ENCODE results near the gene SRPX2.

Gene SRPX2

GRCh38 chrX:100681599-100681998 is 37.6 kb downstream of the SRPX2 start:
- DNase-seq (ENCODE audit: low read depth, low spot score) = no peak
- no peak for TF ChIP-seq CTCF (IDR thresholded peaks at IDR 0.05; ENCODE audit: insufficient read depth, low read length, missing control alignments)
- CTCF ChIA-PET = interaction anchor here (1.0 to 8.7 kb wide), 4 partner anchors 10 to 87 kb away, joined by 3 to 81 read pairs (median 8); no protein-coding TSS in a partner anchor

GRCh38 chrX:100682939-100683338 is 38.9 kb downstream of the SRPX2 start:
- TF ChIP-seq CTCF (IDR thresholded peaks at IDR 0.05; ENCODE audit: insufficient read depth, low read length, missing control alignments) = no peak
- ChIA-PET POLR2A (interaction anchor here (0.7 kb wide), 1 partner anchor 103 kb away, joined by 5 read pairs; no protein-coding TSS in a partner anchor), CTCF (interaction anchor here (1.6 to 8.7 kb wide), 4 partner anchors 8 to 84 kb away, joined by 3 to 210 read pairs (median 48); no protein-coding TSS in a partner anchor)
- no peak overlapping the region for H3K4me3 ChIP-seq (ENCODE audit: low read depth, low read length)
- DNase-seq (ENCODE audit: low read depth, low spot score) = no peak

More at GRCh38 chrX:100681599-100681998, 37.6 kb downstream of the SRPX2 start:
- H3K4me3 ChIP-seq (ENCODE audit: low read depth, low read length) = no peak overlapping the region
- POLR2A ChIA-PET = no interaction called here

- ChIA-PET CTCF (interaction anchor here (0.6 to 8.7 kb wide), 29 partner anchors 8 to 173 kb away, joined by 3 to 210 read pairs (median 4); partner anchors contain the start of gene TSPAN6), POLR2A (interaction anchor here (1.2 kb wide), 1 partner anchor 705 kb away, joined by 3 read pairs; the partner anchor contains the start of gene RPL36A)
- H3K4me3 ChIP-seq (ENCODE audit: low read depth, low read length) = no peak overlapping the region
- peak; percentile 57 for TF ChIP-seq CTCF (IDR thresholded peaks at IDR 0.05; ENCODE audit: insufficient read depth, low read length, missing control alignments)
- peak; percentile 19 for DNase-seq (ENCODE audit: low read depth, low spot score)
Observed at GRCh38 chrX:100685284-100685996, 41.4 kb downstream of the SRPX2 start.

GRCh38 chrX:100685997-100686305 is 42.0 kb downstream of the SRPX2 start:
- no peak for DNase-seq (ENCODE audit: low read depth, low spot score)
- ChIA-PET CTCF (interaction anchor here (0.6 to 8.7 kb wide), 17 partner anchors 9 to 174 kb away, joined by 3 to 210 read pairs (median 6); partner anchors contain the start of gene TSPAN6), POLR2A (no interaction called here)
- no peak for TF ChIP-seq CTCF (IDR thresholded peaks at IDR 0.05; ENCODE audit: insufficient read depth, low read length, missing control alignments)
- H3K4me3 ChIP-seq (ENCODE audit: low read depth, low read length) = no peak overlapping the region

GRCh38 chrX:100687128-100687527 is 43.1 kb downstream of the SRPX2 start:
- H3K4me3 ChIP-seq (ENCODE audit: low read depth, low read length) = no peak overlapping the region
- CTCF ChIA-PET = interaction anchor here (0.8 to 8.7 kb wide), 11 partner anchors 9 to 98 kb away, joined by 3 to 210 read pairs (median 5); no protein-coding TSS in a partner anchor
- POLR2A ChIA-PET = no interaction called here
- no peak for DNase-seq (ENCODE audit: low read depth, low spot score)
- no peak for TF ChIP-seq CTCF (IDR thresholded peaks at IDR 0.05; ENCODE audit: insufficient read depth, low read length, missing control alignments)

GRCh38 chrX:100687546-100687945 is 43.5 kb downstream of the SRPX2 start:
- no peak for DNase-seq (ENCODE audit: low read depth, low spot score)
- ChIA-PET CTCF (interaction anchor here (1.1 to 8.7 kb wide), 10 partner anchors 9 to 176 kb away, joined by 3 to 210 read pairs (median 6); no protein-coding TSS in a partner anchor), POLR2A (no interaction called here)
- no peak overlapping the region for H3K4me3 ChIP-seq (ENCODE audit: low read depth, low read length)
- no peak for TF ChIP-seq CTCF (IDR thresholded peaks at IDR 0.05; ENCODE audit: insufficient read depth, low read length, missing control alignments)
